Lower leg skin (tissue), 4 donors: ENCODE measurements around the gene AGPAT1. TPM values are rescaled to one million over a fixed set of nuclear protein-coding genes. Genes with fewer than 3 reads are reported as not detected.

ENCODE experiments used
- DNase-seq, 2 donors: peaks; one replicate each; pipeline ENCODE4 v3.0.0-alpha.2; 2019; ENCODE audit warnings: low spot score in 2 of 2
- H3K4me3 ChIP-seq: fragments of 200-600 bp; sonication (generic); 2 replicates; pipeline ENCODE4 v1.5.1; 2017; ENCODE audit warnings: mild to moderate bottlenecking, low read depth; ENCODE audit not compliant: poor library complexity, severe bottlenecking
- CTCF ChIP-seq, 3 donors: fragments of 450-650 bp; IDR thresholded peaks; one replicate each; pipeline ENCODE4 v1.5.1; 2016; ENCODE audit warnings: antibody characterized with exemption in 3 of 3, mild to moderate bottlenecking in 3 of 3, moderate library complexity in 2 of 3
- POLR2A ChIP-seq, 2 donors: fragments of 450-650 bp; IDR thresholded peaks; one replicate each; pipeline ENCODE4 v1.6.1; 2016 to 2017; ENCODE audit warnings: antibody characterized with exemption in 2 of 2, mild to moderate bottlenecking in 1 of 2, moderate library complexity in 1 of 2
- WGBS, 2 donors: methylation state at CpG; one replicate each; pipeline ENCODE4 v1.1.5; 2018; 5-methylcytosine and 5-hydroxymethylcytosine counted together
- intact Hi-C: fragments of 100-400 bp; cut with DNase I; formaldehyde crosslinking; loops from one replicate; pipeline ENCODE4 v1.15.0; 2023; ENCODE audit warnings: low total_unique reads
- total RNA-seq, 4 donors: library from RNA; depleted of rRNA; stranded (reverse); fragments of >200 nt; gene quantifications; one replicate each; pipeline ENCODE4 v1.1.0, GENCODE V29; 2016

Gene AGPAT1
- total RNA-seq, 4 donors from 2014 or later: 18.8 to 53.2 (median 28.0) TPM

GRCh38 chr6:32164295-32164694 lies 11.6 kb downstream of the AGPAT1 start, which contains the start of gene EGFL8:
Gene EGFL8 (plus strand): TSS chr6:32164595. CDS start chr6:32166166, 1,571 bp downstream.
- no peak within 1 kb of the TSS for H3K4me3 ChIP-seq
- intact Hi-C loops: no loop called here
- TF ChIP-seq CTCF (IDR thresholded peaks at IDR 0.05) (no peak), POLR2A (IDR thresholded peaks at IDR 0.05) (no peak)
- no peak for DNase-seq

GRCh38 chr6:32163559-32164258 lies 12.2 kb downstream of the AGPAT1 start:
- 74 to 82% methylated on average over 5 to 7 of the region's 7 CpGs for WGBS, 2 donors
- TF ChIP-seq CTCF (IDR thresholded peaks at IDR 0.05) (no peak), POLR2A (IDR thresholded peaks at IDR 0.05) (no peak)
- intact Hi-C loops: no loop called here
- H3K4me3 ChIP-seq: no peak overlapping the region
- no peak for DNase-seq

GRCh38 chr6:32158052-32158451 lies 17.8 kb downstream of the AGPAT1 start:
- DNase-seq: no peak
- intact Hi-C loops: no loop called here
- TF ChIP-seq POLR2A (IDR thresholded peaks at IDR 0.05): no peak
- TF ChIP-seq CTCF (IDR thresholded peaks at IDR 0.05): no peak
- no peak overlapping the region for H3K4me3 ChIP-seq

GRCh38 chr6:32156891-32157290 lies 19.0 kb downstream of the AGPAT1 start:
- TF ChIP-seq CTCF (IDR thresholded peaks at IDR 0.05): no peak
- no peak for TF ChIP-seq POLR2A (IDR thresholded peaks at IDR 0.05)
- 92 to 93% methylated on average over 9 of the region's 9 CpGs for WGBS, 2 donors
- intact Hi-C loops: no loop called here
- no peak overlapping the region for H3K4me3 ChIP-seq
- no peak for DNase-seq

- H3K4me3 ChIP-seq: peak overlapping the region; percentile 76
- 6% methylated on average over 27 to 29 of the region's 34 CpGs for WGBS, 2 donors
- TF ChIP-seq CTCF (IDR thresholded peaks at IDR 0.05): peak in 1 of 3 donors; percentile 70
- TF ChIP-seq POLR2A (IDR thresholded peaks at IDR 0.05): no peak
- no peak for DNase-seq
- intact Hi-C loops: no loop called here
These were observed 21.2 kb downstream of the AGPAT1 start for GRCh38 chr6:32154514-32155161.
